Measurements from ENCODE around the gene NAGPA. TPM values are rescaled to one million over a fixed set of nuclear protein-coding genes. Genes with fewer than 3 reads are reported as not detected.
A peak's percentile ranks its signal among the peaks of the same experiment; 100 is the strongest.

NAGPA gene
- total and polyA plus RNA-seq, 2 of the 13 experiments (the other 11 are each of a cell fraction or from before 2014, with no cell fraction given) = 27.1 to 60.3 TPM

DNA sequence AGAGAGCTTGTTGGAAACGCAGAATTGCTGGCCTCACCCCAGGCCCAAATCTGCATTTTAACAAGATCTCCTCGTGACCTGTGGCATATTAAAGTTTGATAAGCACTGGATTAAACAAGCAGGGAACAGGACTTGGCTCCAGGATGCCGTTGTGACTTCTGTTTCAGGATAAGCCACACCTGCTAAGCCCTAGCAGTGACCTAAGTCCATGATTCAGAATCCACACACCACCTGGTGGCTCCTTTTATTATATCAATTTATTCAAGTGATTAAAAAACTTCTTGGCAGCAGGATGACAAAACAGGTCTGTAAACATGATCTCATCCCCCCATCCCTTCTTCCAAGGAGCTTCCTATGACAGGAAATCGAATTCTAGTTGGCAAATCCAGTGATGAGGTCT lies 9.1 kb downstream of the NAGPA start (continued):
- TF ChIP-seq, protein P1, sequence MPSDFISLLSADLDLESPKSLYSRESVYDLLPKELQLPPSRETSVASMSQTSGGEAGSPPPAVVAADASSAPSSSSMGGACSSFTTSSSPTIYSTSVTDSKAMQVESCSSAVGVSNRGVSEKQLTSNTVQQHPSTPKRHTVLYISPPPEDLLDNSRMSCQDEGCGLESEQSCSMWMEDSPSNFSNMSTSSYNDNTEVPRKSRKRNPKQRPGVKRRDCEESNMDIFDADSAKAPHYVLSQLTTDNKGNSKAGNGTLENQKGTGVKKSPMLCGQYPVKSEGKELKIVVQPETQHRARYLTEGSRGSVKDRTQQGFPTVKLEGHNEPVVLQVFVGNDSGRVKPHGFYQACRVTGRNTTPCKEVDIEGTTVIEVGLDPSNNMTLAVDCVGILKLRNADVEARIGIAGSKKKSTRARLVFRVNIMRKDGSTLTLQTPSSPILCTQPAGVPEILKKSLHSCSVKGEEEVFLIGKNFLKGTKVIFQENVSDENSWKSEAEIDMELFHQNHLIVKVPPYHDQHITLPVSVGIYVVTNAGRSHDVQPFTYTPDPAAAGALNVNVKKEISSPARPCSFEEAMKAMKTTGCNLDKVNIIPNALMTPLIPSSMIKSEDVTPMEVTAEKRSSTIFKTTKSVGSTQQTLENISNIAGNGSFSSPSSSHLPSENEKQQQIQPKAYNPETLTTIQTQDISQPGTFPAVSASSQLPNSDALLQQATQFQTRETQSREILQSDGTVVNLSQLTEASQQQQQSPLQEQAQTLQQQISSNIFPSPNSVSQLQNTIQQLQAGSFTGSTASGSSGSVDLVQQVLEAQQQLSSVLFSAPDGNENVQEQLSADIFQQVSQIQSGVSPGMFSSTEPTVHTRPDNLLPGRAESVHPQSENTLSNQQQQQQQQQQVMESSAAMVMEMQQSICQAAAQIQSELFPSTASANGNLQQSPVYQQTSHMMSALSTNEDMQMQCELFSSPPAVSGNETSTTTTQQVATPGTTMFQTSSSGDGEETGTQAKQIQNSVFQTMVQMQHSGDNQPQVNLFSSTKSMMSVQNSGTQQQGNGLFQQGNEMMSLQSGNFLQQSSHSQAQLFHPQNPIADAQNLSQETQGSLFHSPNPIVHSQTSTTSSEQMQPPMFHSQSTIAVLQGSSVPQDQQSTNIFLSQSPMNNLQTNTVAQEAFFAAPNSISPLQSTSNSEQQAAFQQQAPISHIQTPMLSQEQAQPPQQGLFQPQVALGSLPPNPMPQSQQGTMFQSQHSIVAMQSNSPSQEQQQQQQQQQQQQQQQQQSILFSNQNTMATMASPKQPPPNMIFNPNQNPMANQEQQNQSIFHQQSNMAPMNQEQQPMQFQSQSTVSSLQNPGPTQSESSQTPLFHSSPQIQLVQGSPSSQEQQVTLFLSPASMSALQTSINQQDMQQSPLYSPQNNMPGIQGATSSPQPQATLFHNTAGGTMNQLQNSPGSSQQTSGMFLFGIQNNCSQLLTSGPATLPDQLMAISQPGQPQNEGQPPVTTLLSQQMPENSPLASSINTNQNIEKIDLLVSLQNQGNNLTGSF (CRISPR knock-in tag; IDR thresholded peaks at IDR 0.05) = no peak
- TF ChIP-seq, protein P2, sequence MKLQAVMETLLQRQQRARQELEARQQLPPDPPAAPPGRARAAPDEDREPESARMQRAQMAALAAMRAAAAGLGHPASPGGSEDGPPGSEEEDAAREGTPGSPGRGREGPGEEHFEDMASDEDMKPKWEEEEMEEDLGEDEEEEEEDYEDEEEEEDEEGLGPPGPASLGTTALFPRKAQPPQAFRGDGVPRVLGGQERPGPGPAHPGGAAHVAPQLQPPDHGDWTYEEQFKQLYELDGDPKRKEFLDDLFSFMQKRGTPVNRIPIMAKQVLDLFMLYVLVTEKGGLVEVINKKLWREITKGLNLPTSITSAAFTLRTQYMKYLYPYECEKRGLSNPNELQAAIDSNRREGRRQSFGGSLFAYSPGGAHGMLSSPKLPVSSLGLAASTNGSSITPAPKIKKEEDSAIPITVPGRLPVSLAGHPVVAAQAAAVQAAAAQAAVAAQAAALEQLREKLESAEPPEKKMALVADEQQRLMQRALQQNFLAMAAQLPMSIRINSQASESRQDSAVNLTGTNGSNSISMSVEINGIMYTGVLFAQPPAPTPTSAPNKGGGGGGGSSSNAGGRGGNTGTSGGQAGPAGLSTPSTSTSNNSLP (IDR thresholded peaks at IDR 0.05; ENCODE audit: low read depth, low read length) = peak; percentile 69; the same call in 1 of the 2 replicates
- TF ChIP-seq, protein P3, sequence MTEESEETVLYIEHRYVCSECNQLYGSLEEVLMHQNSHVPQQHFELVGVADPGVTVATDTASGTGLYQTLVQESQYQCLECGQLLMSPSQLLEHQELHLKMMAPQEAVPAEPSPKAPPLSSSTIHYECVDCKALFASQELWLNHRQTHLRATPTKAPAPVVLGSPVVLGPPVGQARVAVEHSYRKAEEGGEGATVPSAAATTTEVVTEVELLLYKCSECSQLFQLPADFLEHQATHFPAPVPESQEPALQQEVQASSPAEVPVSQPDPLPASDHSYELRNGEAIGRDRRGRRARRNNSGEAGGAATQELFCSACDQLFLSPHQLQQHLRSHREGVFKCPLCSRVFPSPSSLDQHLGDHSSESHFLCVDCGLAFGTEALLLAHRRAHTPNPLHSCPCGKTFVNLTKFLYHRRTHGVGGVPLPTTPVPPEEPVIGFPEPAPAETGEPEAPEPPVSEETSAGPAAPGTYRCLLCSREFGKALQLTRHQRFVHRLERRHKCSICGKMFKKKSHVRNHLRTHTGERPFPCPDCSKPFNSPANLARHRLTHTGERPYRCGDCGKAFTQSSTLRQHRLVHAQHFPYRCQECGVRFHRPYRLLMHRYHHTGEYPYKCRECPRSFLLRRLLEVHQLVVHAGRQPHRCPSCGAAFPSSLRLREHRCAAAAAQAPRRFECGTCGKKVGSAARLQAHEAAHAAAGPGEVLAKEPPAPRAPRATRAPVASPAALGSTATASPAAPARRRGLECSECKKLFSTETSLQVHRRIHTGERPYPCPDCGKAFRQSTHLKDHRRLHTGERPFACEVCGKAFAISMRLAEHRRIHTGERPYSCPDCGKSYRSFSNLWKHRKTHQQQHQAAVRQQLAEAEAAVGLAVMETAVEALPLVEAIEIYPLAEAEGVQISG (CRISPR knock-in tag; IDR thresholded peaks at IDR 0.05) = no peak

Data from HepG2 (cell line).